SK-N-SH treated with all-trans-retinoic acid at 6 μM for 48 hours (cell line): ENCODE results near the gene PRSS22.

Experiments
- ATAC-seq: fragments of 200-7000 bp; cut with Tn5 transposase; 3 replicates; pipeline ENCODE4 v1.9.1; 2020; ENCODE audit warnings: mild to moderate bottlenecking, moderate library complexity
- CSDC2 ChIP-seq: fragments of 250-450 bp; sonication (Bioruptor Pico); IDR thresholded peaks from 2 replicates; pipeline ENCODE4 v1.5.0; 2020; ENCODE audit warnings: mild to moderate bottlenecking, moderate library complexity
- ESRRG ChIP-seq: fragments of 250-450 bp; sonication (Bioruptor Pico); IDR thresholded peaks from 2 replicates; pipeline ENCODE4 v1.6.1; 2021; ENCODE audit warnings: mild to moderate bottlenecking
- GLIS3 ChIP-seq: fragments of 250-450 bp; sonication (Bioruptor Pico); IDR thresholded peaks from 2 replicates; pipeline ENCODE4 v1.5.0; 2020; ENCODE audit warnings: mild to moderate bottlenecking, moderate library complexity
- ISL1 ChIP-seq: fragments of 250-450 bp; sonication (Bioruptor Pico); IDR thresholded peaks from 2 replicates; pipeline ENCODE4 v2.1.2; 2022; ENCODE audit warnings: mild to moderate bottlenecking, moderate library complexity
- OSR1 ChIP-seq: fragments of 250-450 bp; sonication (Bioruptor Pico); IDR thresholded peaks from 2 replicates; pipeline ENCODE4 v1.8.0; 2022; ENCODE audit warnings: moderate library complexity, mild to moderate bottlenecking, inconsistent platforms
- PPARA ChIP-seq: fragments of 250-450 bp; sonication (Bioruptor Pico); IDR thresholded peaks from 2 replicates; pipeline ENCODE4 v1.5.0; 2020; ENCODE audit warnings: mild to moderate bottlenecking, borderline replicate concordance
- RARB ChIP-seq: fragments of 250-450 bp; sonication (Bioruptor Pico); IDR thresholded peaks from 2 replicates; pipeline ENCODE4 v1.8.0; 2021; ENCODE audit warnings: mild to moderate bottlenecking, moderate library complexity
- SNAI2 ChIP-seq: fragments of 250-450 bp; sonication (Bioruptor Pico); IDR thresholded peaks from 2 replicates; pipeline ENCODE4 v1.5.0; 2020; ENCODE audit warnings: mild to moderate bottlenecking, moderate library complexity
- TCF4 ChIP-seq: fragments of 250-450 bp; sonication (Bioruptor Pico); IDR thresholded peaks from 2 replicates; pipeline ENCODE4 v1.8.0; 2021; ENCODE audit warnings: mild to moderate bottlenecking, moderate library complexity, borderline replicate concordance
- ZC3H10 ChIP-seq: fragments of 250-450 bp; sonication (Bioruptor Pico); IDR thresholded peaks from 2 replicates; pipeline ENCODE4 v1.5.1; 2021; ENCODE audit warnings: mild to moderate bottlenecking, moderate library complexity
- ZFP30 ChIP-seq: fragments of 450-650 bp; formaldehyde crosslinking; IDR thresholded peaks from 2 replicates; pipeline ENCODE4 v1.5.0; 2022; ENCODE audit warnings: mild to moderate bottlenecking, moderate library complexity
- ZNF565 ChIP-seq: fragments of 450-650 bp; formaldehyde crosslinking; conservative IDR thresholded peaks from 2 replicates; pipeline ENCODE4 v1.5.0; 2020; ENCODE audit warnings: low read depth, mild to moderate bottlenecking, moderate library complexity
- ZNF70 ChIP-seq: fragments of 450-650 bp; formaldehyde crosslinking; IDR thresholded peaks from 2 replicates; pipeline ENCODE4 v1.5.0; 2020; ENCODE audit warnings: mild to moderate bottlenecking, moderate library complexity
- TF ChIP-seq, protein P1 (sequence below): fragments of 250-450 bp; sonication (Bioruptor Pico); IDR thresholded peaks from 2 replicates; pipeline ENCODE4 v1.8.0; 2020; ENCODE audit warnings: mild to moderate bottlenecking, moderate library complexity, borderline replicate concordance
- TF ChIP-seq, protein P2 (sequence below): fragments of 250-450 bp; sonication (Bioruptor Pico); IDR thresholded peaks from 2 replicates; pipeline ENCODE4 v1.5.0; 2020; ENCODE audit warnings: mild to moderate bottlenecking, moderate library complexity
- TF ChIP-seq, protein P3 (sequence below): fragments of 250-450 bp; sonication (Bioruptor Pico); IDR thresholded peaks from 2 replicates; pipeline ENCODE4 v1.8.0; 2021; ENCODE audit warnings: low read depth, mild to moderate bottlenecking, moderate library complexity, borderline replicate concordance
- TF ChIP-seq, protein P4 (sequence below): fragments of 250-450 bp; sonication (Bioruptor Pico); IDR thresholded peaks from 2 replicates; pipeline ENCODE4 v1.5.1; 2020; ENCODE audit warnings: low read depth, mild to moderate bottlenecking, moderate library complexity

Gene PRSS22

GRCh38 chr16:2842340-2843000, 15.5 kb downstream of the PRSS22 start:
- ATAC-seq = no peak
- TF ChIP-seq RARB (CRISPR knock-in tag) (no peak), ISL1 (no peak), TCF4 (CRISPR knock-in tag) (no peak), GLIS3 (CRISPR knock-in tag) (no peak), ZFP30 (CRISPR knock-in tag) (no peak), ESRRG (CRISPR knock-in tag) (no peak)
- TF ChIP-seq, protein P1, sequence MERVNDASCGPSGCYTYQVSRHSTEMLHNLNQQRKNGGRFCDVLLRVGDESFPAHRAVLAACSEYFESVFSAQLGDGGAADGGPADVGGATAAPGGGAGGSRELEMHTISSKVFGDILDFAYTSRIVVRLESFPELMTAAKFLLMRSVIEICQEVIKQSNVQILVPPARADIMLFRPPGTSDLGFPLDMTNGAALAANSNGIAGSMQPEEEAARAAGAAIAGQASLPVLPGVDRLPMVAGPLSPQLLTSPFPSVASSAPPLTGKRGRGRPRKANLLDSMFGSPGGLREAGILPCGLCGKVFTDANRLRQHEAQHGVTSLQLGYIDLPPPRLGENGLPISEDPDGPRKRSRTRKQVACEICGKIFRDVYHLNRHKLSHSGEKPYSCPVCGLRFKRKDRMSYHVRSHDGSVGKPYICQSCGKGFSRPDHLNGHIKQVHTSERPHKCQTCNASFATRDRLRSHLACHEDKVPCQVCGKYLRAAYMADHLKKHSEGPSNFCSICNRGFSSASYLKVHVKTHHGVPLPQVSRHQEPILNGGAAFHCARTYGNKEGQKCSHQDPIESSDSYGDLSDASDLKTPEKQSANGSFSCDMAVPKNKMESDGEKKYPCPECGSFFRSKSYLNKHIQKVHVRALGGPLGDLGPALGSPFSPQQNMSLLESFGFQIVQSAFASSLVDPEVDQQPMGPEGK (CRISPR knock-in tag) = no peak
- TF ChIP-seq, protein P2, sequence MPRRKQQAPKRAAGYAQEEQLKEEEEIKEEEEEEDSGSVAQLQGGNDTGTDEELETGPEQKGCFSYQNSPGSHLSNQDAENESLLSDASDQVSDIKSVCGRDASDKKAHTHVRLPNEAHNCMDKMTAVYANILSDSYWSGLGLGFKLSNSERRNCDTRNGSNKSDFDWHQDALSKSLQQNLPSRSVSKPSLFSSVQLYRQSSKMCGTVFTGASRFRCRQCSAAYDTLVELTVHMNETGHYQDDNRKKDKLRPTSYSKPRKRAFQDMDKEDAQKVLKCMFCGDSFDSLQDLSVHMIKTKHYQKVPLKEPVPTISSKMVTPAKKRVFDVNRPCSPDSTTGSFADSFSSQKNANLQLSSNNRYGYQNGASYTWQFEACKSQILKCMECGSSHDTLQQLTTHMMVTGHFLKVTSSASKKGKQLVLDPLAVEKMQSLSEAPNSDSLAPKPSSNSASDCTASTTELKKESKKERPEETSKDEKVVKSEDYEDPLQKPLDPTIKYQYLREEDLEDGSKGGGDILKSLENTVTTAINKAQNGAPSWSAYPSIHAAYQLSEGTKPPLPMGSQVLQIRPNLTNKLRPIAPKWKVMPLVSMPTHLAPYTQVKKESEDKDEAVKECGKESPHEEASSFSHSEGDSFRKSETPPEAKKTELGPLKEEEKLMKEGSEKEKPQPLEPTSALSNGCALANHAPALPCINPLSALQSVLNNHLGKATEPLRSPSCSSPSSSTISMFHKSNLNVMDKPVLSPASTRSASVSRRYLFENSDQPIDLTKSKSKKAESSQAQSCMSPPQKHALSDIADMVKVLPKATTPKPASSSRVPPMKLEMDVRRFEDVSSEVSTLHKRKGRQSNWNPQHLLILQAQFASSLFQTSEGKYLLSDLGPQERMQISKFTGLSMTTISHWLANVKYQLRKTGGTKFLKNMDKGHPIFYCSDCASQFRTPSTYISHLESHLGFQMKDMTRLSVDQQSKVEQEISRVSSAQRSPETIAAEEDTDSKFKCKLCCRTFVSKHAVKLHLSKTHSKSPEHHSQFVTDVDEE (CRISPR knock-in tag) = no peak

DNA sequence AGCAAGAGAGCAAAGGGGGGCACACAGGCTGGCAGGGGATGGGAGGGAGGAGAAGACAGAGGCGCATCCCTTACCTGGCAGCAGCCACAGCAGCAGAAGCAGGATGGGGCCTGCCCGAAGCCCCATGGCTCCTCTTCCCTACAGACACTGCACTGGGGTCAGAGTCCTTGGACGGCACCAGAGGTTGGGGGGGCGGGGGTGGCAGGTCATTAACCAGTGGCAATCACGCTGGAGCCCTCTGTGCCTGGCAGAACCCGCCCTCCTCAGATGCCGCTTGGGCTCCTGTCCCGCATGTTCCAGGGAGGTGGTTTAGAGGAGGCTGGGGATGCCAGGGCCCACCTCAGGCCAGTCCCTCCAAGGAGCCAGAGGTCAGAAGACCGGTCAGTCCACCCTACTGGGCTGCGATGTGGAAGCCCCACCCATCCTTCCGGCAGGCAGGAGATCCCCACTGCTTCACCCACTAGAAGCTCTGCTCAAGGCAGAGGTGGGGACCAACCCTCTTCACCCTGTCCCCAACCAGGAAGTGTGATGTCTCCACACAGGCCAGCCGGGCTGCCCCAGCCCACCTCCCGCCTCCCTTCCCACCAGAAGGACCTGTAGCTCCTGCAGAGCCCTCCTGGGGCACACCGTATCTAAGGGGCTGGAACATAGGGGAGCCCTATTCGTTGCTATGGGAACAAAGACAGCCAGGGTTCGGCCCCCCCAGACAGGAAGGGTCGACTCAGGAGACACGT, 16.2 kb downstream of the PRSS22 start:
- ATAC-seq = no peak
- no peak for TF ChIP-seq ZNF565 (CRISPR knock-in tag)
- TF ChIP-seq, protein P3, sequence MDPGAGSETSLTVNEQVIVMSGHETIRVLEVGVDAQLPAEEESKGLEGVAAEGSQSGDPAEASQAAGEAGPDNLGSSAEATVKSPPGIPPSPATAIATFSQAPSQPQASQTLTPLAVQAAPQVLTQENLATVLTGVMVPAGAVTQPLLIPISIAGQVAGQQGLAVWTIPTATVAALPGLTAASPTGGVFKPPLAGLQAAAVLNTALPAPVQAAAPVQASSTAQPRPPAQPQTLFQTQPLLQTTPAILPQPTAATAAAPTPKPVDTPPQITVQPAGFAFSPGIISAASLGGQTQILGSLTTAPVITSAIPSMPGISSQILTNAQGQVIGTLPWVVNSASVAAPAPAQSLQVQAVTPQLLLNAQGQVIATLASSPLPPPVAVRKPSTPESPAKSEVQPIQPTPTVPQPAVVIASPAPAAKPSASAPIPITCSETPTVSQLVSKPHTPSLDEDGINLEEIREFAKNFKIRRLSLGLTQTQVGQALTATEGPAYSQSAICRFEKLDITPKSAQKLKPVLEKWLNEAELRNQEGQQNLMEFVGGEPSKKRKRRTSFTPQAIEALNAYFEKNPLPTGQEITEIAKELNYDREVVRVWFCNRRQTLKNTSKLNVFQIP = no peak
- TF ChIP-seq, protein P1 (CRISPR knock-in tag) = no peak
- TF ChIP-seq SNAI2 (CRISPR knock-in tag) = no peak
- no peak for TF ChIP-seq ZNF70
- TF ChIP-seq CSDC2 (CRISPR knock-in tag) = no peak
- no peak for TF ChIP-seq ISL1
- TF ChIP-seq, protein P2 (CRISPR knock-in tag) = no peak
- no peak for TF ChIP-seq OSR1 (CRISPR knock-in tag)
- TF ChIP-seq ZFP30 (CRISPR knock-in tag) = no peak
- TF ChIP-seq GLIS3 (CRISPR knock-in tag) = no peak
- TF ChIP-seq TCF4 (CRISPR knock-in tag) = no peak
- TF ChIP-seq, protein P4, sequence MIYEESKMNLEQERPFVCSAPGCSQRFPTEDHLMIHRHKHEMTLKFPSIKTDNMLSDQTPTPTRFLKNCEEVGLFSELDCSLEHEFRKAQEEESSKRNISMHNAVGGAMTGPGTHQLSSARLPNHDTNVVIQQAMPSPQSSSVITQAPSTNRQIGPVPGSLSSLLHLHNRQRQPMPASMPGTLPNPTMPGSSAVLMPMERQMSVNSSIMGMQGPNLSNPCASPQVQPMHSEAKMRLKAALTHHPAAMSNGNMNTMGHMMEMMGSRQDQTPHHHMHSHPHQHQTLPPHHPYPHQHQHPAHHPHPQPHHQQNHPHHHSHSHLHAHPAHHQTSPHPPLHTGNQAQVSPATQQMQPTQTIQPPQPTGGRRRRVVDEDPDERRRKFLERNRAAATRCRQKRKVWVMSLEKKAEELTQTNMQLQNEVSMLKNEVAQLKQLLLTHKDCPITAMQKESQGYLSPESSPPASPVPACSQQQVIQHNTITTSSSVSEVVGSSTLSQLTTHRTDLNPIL = no peak
- TF ChIP-seq ZC3H10 (CRISPR knock-in tag) = no peak
- TF ChIP-seq PPARA (CRISPR knock-in tag) = no peak
